A549 (cell line): ENCODE data around the gene MOB1A.
A peak's percentile ranks its signal among the peaks of the same experiment; 100 is the strongest.

Experiments used
- BHLHE40 ChIP-seq: IDR thresholded peaks from 2 replicates; pipeline ENCODE4 v1.6.1; 2012; ENCODE audit warnings: low read depth, low read length, inconsistent platforms
- CBX2 ChIP-seq: fragments of 200-600 bp; sonication (generic); IDR thresholded peaks from 2 replicates; pipeline ENCODE4 v1.6.1; 2016; ENCODE audit warnings: low read depth, mild to moderate bottlenecking, borderline replicate concordance
- EP300 ChIP-seq, 2 experiments: fragments of >200 bp; sonication (Bioruptor Twin); formaldehyde crosslinking; IDR thresholded peaks; 2 replicates in 1 of 2; 3 replicates in 1 of 2; pipeline ENCODE4 v1.6.1; 2016 to 2017
- ESRRA ChIP-seq: fragments of 150-350 bp; IDR thresholded peaks from 2 replicates; pipeline ENCODE4 v1.6.1; 2014; ENCODE audit warnings: mild to moderate bottlenecking, low read length, borderline replicate concordance
- JUN ChIP-seq, 2 experiments: fragments of >200 bp; sonication (Bioruptor Twin); formaldehyde crosslinking; IDR thresholded peaks; 2 replicates in 1 of 2; 3 replicates in 1 of 2; pipeline ENCODE4 v1.6.1; 2016 to 2017
- MYC ChIP-seq: IDR thresholded peaks from 2 replicates; pipeline ENCODE4 v1.6.1; 2012; ENCODE audit warnings: mild to moderate bottlenecking, inconsistent platforms, low read length, improper control_type of control experiment, borderline replicate concordance
- POLR2A ChIP-seq: IDR thresholded peaks from 2 replicates; pipeline ENCODE4 v1.6.1; 2012; ENCODE audit warnings: mild to moderate bottlenecking, low read length
- POLR2AphosphoS2 ChIP-seq: conservative IDR thresholded peaks from 2 replicates; pipeline ENCODE4 v1.6.1; 2012; ENCODE audit warnings: low read length, improper control_type of control experiment, inconsistent platforms
- TF ChIP-seq, protein P1 (sequence below): fragments of >200 bp; sonication (Bioruptor Twin); formaldehyde crosslinking; IDR thresholded peaks from 3 replicates; pipeline ENCODE4 v1.5.1; 2016
- TF ChIP-seq, protein P2 (sequence below): IDR thresholded peaks from 2 replicates; pipeline ENCODE4 v1.6.1; 2012
- TF ChIP-seq, protein P3 (sequence below): fragments of 200-600 bp; sonication (generic); IDR thresholded peaks from 2 replicates; pipeline ENCODE4 v1.6.1; 2016; ENCODE audit warnings: antibody characterized with exemption, mild to moderate bottlenecking, moderate library complexity

DNA sequence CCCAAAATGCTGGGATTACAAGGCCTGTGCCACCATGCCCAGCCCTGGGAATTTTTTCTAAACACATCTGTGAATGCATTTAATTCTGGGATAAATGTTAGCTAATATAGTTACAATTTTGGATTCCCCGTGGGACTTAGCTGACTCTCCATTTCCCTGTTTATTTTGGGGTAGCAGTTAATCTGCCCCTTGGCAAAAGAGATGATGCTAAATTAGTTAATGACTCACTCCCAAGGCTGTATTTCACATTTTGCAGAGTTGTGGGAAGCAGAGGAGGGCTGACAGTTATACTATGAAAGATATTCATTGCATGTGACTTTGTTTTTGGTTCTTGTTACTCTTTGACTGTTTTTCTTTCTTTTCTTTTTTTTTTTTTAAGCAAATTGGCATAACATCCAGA lies 22.9 kb upstream of the MOB1A start:
- TF ChIP-seq EP300 (IDR thresholded peaks at IDR 0.05) (no peak), JUN (IDR thresholded peaks at IDR 0.05) (0 out of 5 replicates have a peak, but pooled peaks of 1 of the 2 experiments have one; percentile 1), MYC (no peak), BHLHE40 (no peak), CBX2 (no peak), POLR2AphosphoS2 (no peak), POLR2A (no peak), ESRRA (no peak)
- TF ChIP-seq, protein P1, sequence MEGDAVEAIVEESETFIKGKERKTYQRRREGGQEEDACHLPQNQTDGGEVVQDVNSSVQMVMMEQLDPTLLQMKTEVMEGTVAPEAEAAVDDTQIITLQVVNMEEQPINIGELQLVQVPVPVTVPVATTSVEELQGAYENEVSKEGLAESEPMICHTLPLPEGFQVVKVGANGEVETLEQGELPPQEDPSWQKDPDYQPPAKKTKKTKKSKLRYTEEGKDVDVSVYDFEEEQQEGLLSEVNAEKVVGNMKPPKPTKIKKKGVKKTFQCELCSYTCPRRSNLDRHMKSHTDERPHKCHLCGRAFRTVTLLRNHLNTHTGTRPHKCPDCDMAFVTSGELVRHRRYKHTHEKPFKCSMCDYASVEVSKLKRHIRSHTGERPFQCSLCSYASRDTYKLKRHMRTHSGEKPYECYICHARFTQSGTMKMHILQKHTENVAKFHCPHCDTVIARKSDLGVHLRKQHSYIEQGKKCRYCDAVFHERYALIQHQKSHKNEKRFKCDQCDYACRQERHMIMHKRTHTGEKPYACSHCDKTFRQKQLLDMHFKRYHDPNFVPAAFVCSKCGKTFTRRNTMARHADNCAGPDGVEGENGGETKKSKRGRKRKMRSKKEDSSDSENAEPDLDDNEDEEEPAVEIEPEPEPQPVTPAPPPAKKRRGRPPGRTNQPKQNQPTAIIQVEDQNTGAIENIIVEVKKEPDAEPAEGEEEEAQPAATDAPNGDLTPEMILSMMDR, result no peak
- TF ChIP-seq, protein P2, sequence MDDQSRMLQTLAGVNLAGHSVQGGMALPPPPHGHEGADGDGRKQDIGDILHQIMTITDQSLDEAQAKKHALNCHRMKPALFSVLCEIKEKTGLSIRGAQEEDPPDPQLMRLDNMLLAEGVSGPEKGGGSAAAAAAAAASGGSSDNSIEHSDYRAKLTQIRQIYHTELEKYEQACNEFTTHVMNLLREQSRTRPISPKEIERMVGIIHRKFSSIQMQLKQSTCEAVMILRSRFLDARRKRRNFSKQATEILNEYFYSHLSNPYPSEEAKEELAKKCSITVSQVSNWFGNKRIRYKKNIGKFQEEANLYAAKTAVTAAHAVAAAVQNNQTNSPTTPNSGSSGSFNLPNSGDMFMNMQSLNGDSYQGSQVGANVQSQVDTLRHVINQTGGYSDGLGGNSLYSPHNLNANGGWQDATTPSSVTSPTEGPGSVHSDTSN, result no peak
- TF ChIP-seq, protein P3, sequence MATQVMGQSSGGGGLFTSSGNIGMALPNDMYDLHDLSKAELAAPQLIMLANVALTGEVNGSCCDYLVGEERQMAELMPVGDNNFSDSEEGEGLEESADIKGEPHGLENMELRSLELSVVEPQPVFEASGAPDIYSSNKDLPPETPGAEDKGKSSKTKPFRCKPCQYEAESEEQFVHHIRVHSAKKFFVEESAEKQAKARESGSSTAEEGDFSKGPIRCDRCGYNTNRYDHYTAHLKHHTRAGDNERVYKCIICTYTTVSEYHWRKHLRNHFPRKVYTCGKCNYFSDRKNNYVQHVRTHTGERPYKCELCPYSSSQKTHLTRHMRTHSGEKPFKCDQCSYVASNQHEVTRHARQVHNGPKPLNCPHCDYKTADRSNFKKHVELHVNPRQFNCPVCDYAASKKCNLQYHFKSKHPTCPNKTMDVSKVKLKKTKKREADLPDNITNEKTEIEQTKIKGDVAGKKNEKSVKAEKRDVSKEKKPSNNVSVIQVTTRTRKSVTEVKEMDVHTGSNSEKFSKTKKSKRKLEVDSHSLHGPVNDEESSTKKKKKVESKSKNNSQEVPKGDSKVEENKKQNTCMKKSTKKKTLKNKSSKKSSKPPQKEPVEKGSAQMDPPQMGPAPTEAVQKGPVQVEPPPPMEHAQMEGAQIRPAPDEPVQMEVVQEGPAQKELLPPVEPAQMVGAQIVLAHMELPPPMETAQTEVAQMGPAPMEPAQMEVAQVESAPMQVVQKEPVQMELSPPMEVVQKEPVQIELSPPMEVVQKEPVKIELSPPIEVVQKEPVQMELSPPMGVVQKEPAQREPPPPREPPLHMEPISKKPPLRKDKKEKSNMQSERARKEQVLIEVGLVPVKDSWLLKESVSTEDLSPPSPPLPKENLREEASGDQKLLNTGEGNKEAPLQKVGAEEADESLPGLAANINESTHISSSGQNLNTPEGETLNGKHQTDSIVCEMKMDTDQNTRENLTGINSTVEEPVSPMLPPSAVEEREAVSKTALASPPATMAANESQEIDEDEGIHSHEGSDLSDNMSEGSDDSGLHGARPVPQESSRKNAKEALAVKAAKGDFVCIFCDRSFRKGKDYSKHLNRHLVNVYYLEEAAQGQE, result no peak
